Measurements from ENCODE around the gene KLHL9.
A peak's percentile ranks its signal among the peaks of the same experiment; 100 is the strongest.
"Not testable (repeated sequence)": the region's sequence is repeated elsewhere in the genome, so short reads cannot be mapped to it uniquely, and the experiment has no call there.

The KLHL9 gene

GRCh38 chr9:21334701-21335632 lies at the start of gene KLHL9:
TSS of gene KLHL9 (minus strand) at chr9:21335404. CDS start at chr9:21334859, 545 bp downstream.
- ATAC-seq = peak; percentile 98
- TF ChIP-seq TOX (CRISPR knock-in tag; IDR thresholded peaks at IDR 0.05; ENCODE audit: borderline replicate concordance) (no peak), OSR1 (CRISPR knock-in tag; IDR thresholded peaks at IDR 0.05) (no peak), ARNTL (CRISPR knock-in tag; IDR thresholded peaks at IDR 0.05; ENCODE audit: borderline replicate concordance, low read depth) (no peak)

DNA sequence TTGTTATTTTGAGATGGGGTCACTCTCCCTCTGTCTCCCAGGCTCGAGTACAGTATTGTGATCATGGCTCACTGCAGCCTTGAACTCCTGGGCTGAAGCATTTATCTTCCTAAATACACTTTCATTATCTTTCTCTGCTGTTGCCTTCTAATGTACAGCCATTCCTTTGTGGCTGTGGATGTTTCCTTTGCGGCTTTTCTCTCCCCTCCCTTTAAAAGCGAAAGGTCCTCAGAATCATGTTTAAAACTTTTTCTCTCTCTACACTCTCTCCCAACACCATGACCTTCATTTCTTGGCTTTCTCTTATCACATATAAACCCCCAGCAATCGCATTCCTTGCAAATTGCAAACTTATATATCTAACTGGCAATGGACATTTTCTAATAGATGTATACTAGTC lies 48.4 kb upstream of the KLHL9 start:
- ATAC-seq = no peak
- no peak for TF ChIP-seq SNAI2 (CRISPR knock-in tag; IDR thresholded peaks at IDR 0.05)
- no peak for TF ChIP-seq ZNF70 (CRISPR knock-in tag; IDR thresholded peaks at IDR 0.05)
- TF ChIP-seq, protein P1, sequence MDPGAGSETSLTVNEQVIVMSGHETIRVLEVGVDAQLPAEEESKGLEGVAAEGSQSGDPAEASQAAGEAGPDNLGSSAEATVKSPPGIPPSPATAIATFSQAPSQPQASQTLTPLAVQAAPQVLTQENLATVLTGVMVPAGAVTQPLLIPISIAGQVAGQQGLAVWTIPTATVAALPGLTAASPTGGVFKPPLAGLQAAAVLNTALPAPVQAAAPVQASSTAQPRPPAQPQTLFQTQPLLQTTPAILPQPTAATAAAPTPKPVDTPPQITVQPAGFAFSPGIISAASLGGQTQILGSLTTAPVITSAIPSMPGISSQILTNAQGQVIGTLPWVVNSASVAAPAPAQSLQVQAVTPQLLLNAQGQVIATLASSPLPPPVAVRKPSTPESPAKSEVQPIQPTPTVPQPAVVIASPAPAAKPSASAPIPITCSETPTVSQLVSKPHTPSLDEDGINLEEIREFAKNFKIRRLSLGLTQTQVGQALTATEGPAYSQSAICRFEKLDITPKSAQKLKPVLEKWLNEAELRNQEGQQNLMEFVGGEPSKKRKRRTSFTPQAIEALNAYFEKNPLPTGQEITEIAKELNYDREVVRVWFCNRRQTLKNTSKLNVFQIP (CRISPR knock-in tag; IDR thresholded peaks at IDR 0.05; ENCODE audit: borderline replicate concordance, low read depth) = no peak
- TF ChIP-seq ZNF8 (CRISPR knock-in tag; IDR thresholded peaks at IDR 0.05) = no peak
- TF ChIP-seq, protein P2, sequence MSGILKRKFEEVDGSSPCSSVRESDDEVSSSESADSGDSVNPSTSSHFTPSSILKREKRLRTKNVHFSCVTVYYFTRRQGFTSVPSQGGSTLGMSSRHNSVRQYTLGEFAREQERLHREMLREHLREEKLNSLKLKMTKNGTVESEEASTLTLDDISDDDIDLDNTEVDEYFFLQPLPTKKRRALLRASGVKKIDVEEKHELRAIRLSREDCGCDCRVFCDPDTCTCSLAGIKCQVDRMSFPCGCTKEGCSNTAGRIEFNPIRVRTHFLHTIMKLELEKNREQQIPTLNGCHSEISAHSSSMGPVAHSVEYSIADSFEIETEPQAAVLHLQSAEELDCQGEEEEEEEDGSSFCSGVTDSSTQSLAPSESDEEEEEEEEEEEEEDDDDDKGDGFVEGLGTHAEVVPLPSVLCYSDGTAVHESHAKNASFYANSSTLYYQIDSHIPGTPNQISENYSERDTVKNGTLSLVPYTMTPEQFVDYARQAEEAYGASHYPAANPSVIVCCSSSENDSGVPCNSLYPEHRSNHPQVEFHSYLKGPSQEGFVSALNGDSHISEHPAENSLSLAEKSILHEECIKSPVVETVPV (CRISPR knock-in tag; IDR thresholded peaks at IDR 0.05) = no peak
- no peak for TF ChIP-seq ZFP30 (CRISPR knock-in tag; IDR thresholded peaks at IDR 0.05)
- TF ChIP-seq ZNF565 (CRISPR knock-in tag; conservative IDR thresholded peaks at IDR 0.05; ENCODE audit: low read depth) = no peak
- no peak for TF ChIP-seq PPARA (CRISPR knock-in tag; IDR thresholded peaks at IDR 0.05; ENCODE audit: borderline replicate concordance)
- no peak for TF ChIP-seq BACH2 (CRISPR knock-in tag; IDR thresholded peaks at IDR 0.05; ENCODE audit: borderline replicate concordance)

DNA sequence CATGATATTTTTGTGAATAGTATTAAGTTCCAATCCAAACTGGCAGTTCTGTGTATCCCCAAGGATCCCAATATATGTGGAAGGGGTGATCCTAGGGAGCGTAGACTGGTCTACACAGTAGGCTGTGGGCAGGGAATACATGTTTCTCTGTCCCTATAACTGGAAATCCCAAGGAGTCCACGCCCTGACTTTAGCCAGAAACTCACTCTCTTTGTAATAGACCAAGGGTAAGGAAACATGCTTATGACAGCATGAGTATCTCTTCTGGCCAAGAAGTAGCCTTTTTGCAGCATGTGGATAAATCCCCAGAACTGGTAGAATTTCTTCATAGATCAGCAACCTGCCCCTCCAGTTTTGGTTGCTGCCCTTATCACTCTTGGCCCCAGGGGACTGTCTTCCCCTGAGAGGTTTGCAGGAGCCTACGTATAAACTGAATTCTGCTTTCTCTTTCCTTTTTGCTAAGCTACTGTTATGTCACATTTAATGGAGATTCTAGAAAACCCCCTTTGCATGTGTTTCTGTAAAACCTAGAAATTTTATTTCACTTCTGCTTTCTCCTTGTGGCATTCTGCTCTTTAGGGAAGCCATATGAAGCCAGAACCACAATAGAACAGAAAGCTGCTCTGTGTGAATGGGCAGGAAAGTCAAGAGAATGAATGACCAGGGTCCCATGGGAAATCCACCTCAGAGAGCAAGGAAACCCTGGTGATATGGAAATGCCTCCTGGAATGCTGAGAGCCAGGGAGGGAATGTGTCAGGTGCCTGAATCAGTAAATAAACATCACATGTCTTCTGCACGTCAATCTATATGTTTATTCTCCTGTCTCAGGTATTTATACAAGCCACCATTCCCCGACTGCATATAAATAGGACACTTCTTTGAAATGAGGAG lies 46.5 kb upstream of the KLHL9 start:
- ATAC-seq = no peak
- no peak for TF ChIP-seq RARB (CRISPR knock-in tag; IDR thresholded peaks at IDR 0.05)
- TF ChIP-seq CREB5 (CRISPR knock-in tag; IDR thresholded peaks at IDR 0.05; ENCODE audit: low read depth) = no peak
- no peak for TF ChIP-seq PPARA (CRISPR knock-in tag; IDR thresholded peaks at IDR 0.05; ENCODE audit: borderline replicate concordance)
- no peak for TF ChIP-seq TOX (CRISPR knock-in tag; IDR thresholded peaks at IDR 0.05; ENCODE audit: borderline replicate concordance)
- no peak for TF ChIP-seq ZC3H10 (CRISPR knock-in tag; IDR thresholded peaks at IDR 0.05)
- TF ChIP-seq TSHZ2 (CRISPR knock-in tag; IDR thresholded peaks at IDR 0.05) = no peak
- no peak for TF ChIP-seq ZNF70 (CRISPR knock-in tag; IDR thresholded peaks at IDR 0.05)
- TF ChIP-seq, protein P1 (CRISPR knock-in tag; IDR thresholded peaks at IDR 0.05; ENCODE audit: borderline replicate concordance, low read depth) = no peak
- no peak for TF ChIP-seq CSDC2 (CRISPR knock-in tag; IDR thresholded peaks at IDR 0.05)
- no peak for TF ChIP-seq SNAI2 (CRISPR knock-in tag; IDR thresholded peaks at IDR 0.05)
- no peak for TF ChIP-seq TCF4 (CRISPR knock-in tag; IDR thresholded peaks at IDR 0.05; ENCODE audit: borderline replicate concordance)

DNA sequence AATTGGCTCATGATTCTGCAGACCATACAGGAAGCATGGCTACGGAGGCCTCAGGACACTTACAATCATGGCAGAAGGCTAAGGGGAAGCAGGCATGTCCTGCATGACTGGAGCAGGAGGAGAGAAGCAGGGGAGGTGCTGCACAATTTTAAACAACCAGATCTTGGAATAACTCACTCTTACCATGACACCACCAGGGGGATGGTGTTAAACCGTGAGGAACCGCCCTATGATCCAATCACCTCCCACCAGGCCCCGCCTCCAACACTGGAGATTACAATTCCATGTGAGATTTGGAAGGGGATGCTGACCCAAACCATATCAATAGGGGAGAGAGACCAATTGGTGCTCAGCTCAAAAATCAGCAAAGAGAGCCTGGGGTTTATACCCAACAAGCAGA lies 36.3 kb upstream of the KLHL9 start:
- ATAC-seq = not testable (repeated sequence)
